WTC11 (cell line): Measurements from ENCODE around the gene ULK4. TPM values are rescaled to one million over a fixed set of nuclear protein-coding genes. Genes with fewer than 3 reads are reported as not detected.

Experiments
- ATAC-seq: fragments of 200-7000 bp; cut with Tn5 transposase; 2 replicates; pipeline ENCODE4 v1.10.0; 2021; ENCODE audit warnings: mild to moderate bottlenecking, moderate library complexity
- CTCF ChIA-PET: fragments of 300-600 bp; sonication (Branson Sonifier 250); formaldehyde crosslinking; loops from one replicate; lab custom pipeline; 2021; ENCODE audit warnings: antibody characterized with exemption; lab: Charles Lee
- POLR2A ChIA-PET: fragments of 350-600 bp; sonication (Branson Sonifier 250); formaldehyde crosslinking; loops from one replicate; lab custom pipeline; 2021; ENCODE audit warnings: antibody characterized with exemption; lab: Charles Lee
- DNase-seq: peaks from one replicate; pipeline ENCODE4 v3.0.0; 2021; ENCODE audit warnings: low spot score
- H3K27ac Mint-ChIP-seq: 2 replicates; pipeline ENCODE4 v1.8.0; 2021; ENCODE audit warnings: mixed read lengths
- H3K27me3 Mint-ChIP-seq: 2 replicates; pipeline ENCODE4 v1.8.0; 2021; ENCODE audit warnings: low read depth, mild to moderate bottlenecking, moderate library complexity, mixed read lengths
- H3K36me3 Mint-ChIP-seq: 2 replicates; pipeline ENCODE4 v1.8.0; 2021; ENCODE audit warnings: mixed read lengths
- H3K4me1 Mint-ChIP-seq: 2 replicates; pipeline ENCODE4 v1.8.0; 2022; ENCODE audit warnings: mixed read lengths
- H3K4me3 Mint-ChIP-seq: 2 replicates; pipeline ENCODE4 v1.8.0; 2021; ENCODE audit warnings: mild to moderate bottlenecking, moderate library complexity, mixed read lengths
- H3K9me3 Mint-ChIP-seq: 2 replicates; pipeline ENCODE4 v1.8.0; 2021; ENCODE audit warnings: mixed read lengths
- CBFB ChIP-seq: sonication (generic); formaldehyde crosslinking; IDR thresholded peaks from 2 replicates; pipeline ENCODE4 v1.8.1; 2022; ENCODE audit warnings: mild to moderate bottlenecking, low read depth, missing genetic modification reagents
- CREB1 ChIP-seq: sonication (generic); formaldehyde crosslinking; IDR thresholded peaks from 2 replicates; pipeline ENCODE4 v1.8.0; 2023; ENCODE audit warnings: mild to moderate bottlenecking, missing genetic modification reagents
- ETV6 ChIP-seq: sonication (generic); formaldehyde crosslinking; IDR thresholded peaks from 2 replicates; pipeline ENCODE4 v1.8.1; 2022; ENCODE audit warnings: mild to moderate bottlenecking, missing genetic modification reagents
- FOXP4 ChIP-seq: sonication (generic); formaldehyde crosslinking; IDR thresholded peaks from 2 replicates; pipeline ENCODE4 v1.8.0; 2022; ENCODE audit warnings: mild to moderate bottlenecking, missing genetic modification reagents
- IRF2 ChIP-seq: sonication (generic); formaldehyde crosslinking; IDR thresholded peaks from 2 replicates; pipeline ENCODE4 v1.8.0; 2022; ENCODE audit warnings: low read depth, missing genetic modification reagents, borderline replicate concordance
- NR3C1 ChIP-seq: sonication (generic); formaldehyde crosslinking; conservative IDR thresholded peaks from 2 replicates; pipeline ENCODE4 v1.8.1; 2023; ENCODE audit warnings: low read depth, mild to moderate bottlenecking, missing genetic modification reagents
- SMAD3 ChIP-seq: sonication (generic); formaldehyde crosslinking; IDR thresholded peaks from 2 replicates; pipeline ENCODE4 v1.8.0; 2022; ENCODE audit warnings: missing genetic modification reagents, mild to moderate bottlenecking, borderline replicate concordance
- STAT6 ChIP-seq: sonication (generic); formaldehyde crosslinking; conservative IDR thresholded peaks from 2 replicates; pipeline ENCODE4 v1.8.1; 2023; ENCODE audit warnings: mild to moderate bottlenecking, low read depth, missing genetic modification reagents, moderate library complexity
- total RNA-seq: library from RNA; stranded (reverse); gene quantifications from 3 replicates; pipeline ENCODE4 v1.2.3, GENCODE V29; 2021
- TF ChIP-seq, protein P1 (sequence below): sonication (generic); formaldehyde crosslinking; IDR thresholded peaks from 2 replicates; pipeline ENCODE4 v1.8.0; 2023; ENCODE audit warnings: mild to moderate bottlenecking, missing genetic modification reagents
- TF ChIP-seq, protein P2 (sequence below): sonication (generic); formaldehyde crosslinking; IDR thresholded peaks from 2 replicates; pipeline ENCODE4 v1.8.0; 2022; ENCODE audit warnings: mild to moderate bottlenecking, missing genetic modification reagents
- TF ChIP-seq, protein P3 (sequence below): fragments of 250-450 bp; sonication (Bioruptor Pico); IDR thresholded peaks from 2 replicates; pipeline ENCODE4 v1.9.0; 2021; ENCODE audit warnings: mild to moderate bottlenecking, borderline replicate concordance
- TF ChIP-seq, protein P4 (sequence below): sonication (generic); formaldehyde crosslinking; IDR thresholded peaks from 2 replicates; pipeline ENCODE4 v1.8.0; 2023; ENCODE audit warnings: missing genetic modification reagents
- TF ChIP-seq, protein P5 (sequence below): fragments of 250-450 bp; sonication (Bioruptor Pico); IDR thresholded peaks from 2 replicates; pipeline ENCODE4 v1.9.0; 2021; ENCODE audit warnings: moderate library complexity, mild to moderate bottlenecking, inconsistent platforms, borderline replicate concordance

The ULK4 gene
- total RNA-seq, 1 experiment from 2014 or later: 9.2 TPM

GRCh38 chr3:41339758-41340157 lies 622.1 kb downstream of the ULK4 start (continued):
- TF ChIP-seq FOXP4: no peak

DNA sequence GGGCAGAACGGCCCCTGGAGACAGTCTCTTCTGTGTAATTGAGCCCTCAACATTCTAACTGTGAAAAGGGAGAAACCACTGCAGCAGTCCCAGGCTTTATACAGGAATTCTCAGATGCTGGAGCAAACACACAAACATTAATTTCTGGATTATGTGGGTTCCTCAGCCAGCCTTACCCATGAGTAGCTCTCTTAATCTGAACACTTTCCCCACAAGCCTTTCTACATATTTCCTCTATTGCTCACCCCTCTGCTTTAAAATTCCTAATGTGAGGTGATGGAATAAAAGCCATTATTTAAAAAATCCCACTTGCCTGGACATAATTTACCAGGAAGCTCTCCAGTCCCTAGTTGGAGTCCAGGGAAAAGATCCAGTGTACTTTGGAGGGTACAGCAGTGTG lies 623.6 kb downstream of the ULK4 start:
- no peaks in the 10 kb centered on the region for H3K27me3 Mint-ChIP-seq
- no peak overlapping the region for H3K27ac Mint-ChIP-seq
- TF ChIP-seq SMAD3 (CRISPR knock-in tag) (no peak), ETV6 (no peak), CREB1 (CRISPR knock-in tag) (no peak), CBFB (CRISPR knock-in tag) (no peak), STAT6 (CRISPR knock-in tag) (no peak), NR3C1 (no peak)
- TF ChIP-seq, protein P1, sequence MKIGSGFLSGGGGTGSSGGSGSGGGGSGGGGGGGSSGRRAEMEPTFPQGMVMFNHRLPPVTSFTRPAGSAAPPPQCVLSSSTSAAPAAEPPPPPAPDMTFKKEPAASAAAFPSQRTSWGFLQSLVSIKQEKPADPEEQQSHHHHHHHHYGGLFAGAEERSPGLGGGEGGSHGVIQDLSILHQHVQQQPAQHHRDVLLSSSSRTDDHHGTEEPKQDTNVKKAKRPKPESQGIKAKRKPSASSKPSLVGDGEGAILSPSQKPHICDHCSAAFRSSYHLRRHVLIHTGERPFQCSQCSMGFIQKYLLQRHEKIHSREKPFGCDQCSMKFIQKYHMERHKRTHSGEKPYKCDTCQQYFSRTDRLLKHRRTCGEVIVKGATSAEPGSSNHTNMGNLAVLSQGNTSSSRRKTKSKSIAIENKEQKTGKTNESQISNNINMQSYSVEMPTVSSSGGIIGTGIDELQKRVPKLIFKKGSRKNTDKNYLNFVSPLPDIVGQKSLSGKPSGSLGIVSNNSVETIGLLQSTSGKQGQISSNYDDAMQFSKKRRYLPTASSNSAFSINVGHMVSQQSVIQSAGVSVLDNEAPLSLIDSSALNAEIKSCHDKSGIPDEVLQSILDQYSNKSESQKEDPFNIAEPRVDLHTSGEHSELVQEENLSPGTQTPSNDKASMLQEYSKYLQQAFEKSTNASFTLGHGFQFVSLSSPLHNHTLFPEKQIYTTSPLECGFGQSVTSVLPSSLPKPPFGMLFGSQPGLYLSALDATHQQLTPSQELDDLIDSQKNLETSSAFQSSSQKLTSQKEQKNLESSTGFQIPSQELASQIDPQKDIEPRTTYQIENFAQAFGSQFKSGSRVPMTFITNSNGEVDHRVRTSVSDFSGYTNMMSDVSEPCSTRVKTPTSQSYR (CRISPR knock-in tag): no peak
- TF ChIP-seq, protein P2, sequence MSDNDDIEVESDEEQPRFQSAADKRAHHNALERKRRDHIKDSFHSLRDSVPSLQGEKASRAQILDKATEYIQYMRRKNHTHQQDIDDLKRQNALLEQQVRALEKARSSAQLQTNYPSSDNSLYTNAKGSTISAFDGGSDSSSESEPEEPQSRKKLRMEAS (CRISPR knock-in tag): no peak
- ChIA-PET CTCF (interaction anchor here (0.7 to 1.4 kb wide), 2 partner anchors 15 to 81 kb away, joined by 3 read pairs; no protein-coding TSS in a partner anchor), POLR2A (no interaction called here)
- 0 out of 2 replicates have a peak, but pooled peaks cover 4% of the 10 kb centered on the region for H3K9me3 Mint-ChIP-seq
- H3K36me3 Mint-ChIP-seq: no peaks in the 10 kb centered on the region
- DNase-seq (no peak), ATAC-seq (no peak)
- H3K4me3 Mint-ChIP-seq: no peak overlapping the region
- H3K4me1 Mint-ChIP-seq: peaks cover 18% of the 10 kb centered on the region

GRCh38 chr3:41334426-41334825 lies 627.5 kb downstream of the ULK4 start:
- DNase-seq (peak; percentile 15), ATAC-seq (peak; percentile 77)
- Mint-ChIP-seq H3K27ac (no peak overlapping the region), H3K4me3 (no peak overlapping the region), H3K4me1 (peaks cover 30% of the 10 kb centered on the region), H3K27me3 (no peaks in the 10 kb centered on the region), H3K36me3 (no peaks in the 10 kb centered on the region), H3K9me3 (no peaks in the 10 kb centered on the region)
- CTCF ChIA-PET: no interaction called here
- POLR2A ChIA-PET: no interaction called here
- TF ChIP-seq IRF2 (CRISPR knock-in tag) (no peak), FOXP4 (no peak)
- TF ChIP-seq, protein P3, sequence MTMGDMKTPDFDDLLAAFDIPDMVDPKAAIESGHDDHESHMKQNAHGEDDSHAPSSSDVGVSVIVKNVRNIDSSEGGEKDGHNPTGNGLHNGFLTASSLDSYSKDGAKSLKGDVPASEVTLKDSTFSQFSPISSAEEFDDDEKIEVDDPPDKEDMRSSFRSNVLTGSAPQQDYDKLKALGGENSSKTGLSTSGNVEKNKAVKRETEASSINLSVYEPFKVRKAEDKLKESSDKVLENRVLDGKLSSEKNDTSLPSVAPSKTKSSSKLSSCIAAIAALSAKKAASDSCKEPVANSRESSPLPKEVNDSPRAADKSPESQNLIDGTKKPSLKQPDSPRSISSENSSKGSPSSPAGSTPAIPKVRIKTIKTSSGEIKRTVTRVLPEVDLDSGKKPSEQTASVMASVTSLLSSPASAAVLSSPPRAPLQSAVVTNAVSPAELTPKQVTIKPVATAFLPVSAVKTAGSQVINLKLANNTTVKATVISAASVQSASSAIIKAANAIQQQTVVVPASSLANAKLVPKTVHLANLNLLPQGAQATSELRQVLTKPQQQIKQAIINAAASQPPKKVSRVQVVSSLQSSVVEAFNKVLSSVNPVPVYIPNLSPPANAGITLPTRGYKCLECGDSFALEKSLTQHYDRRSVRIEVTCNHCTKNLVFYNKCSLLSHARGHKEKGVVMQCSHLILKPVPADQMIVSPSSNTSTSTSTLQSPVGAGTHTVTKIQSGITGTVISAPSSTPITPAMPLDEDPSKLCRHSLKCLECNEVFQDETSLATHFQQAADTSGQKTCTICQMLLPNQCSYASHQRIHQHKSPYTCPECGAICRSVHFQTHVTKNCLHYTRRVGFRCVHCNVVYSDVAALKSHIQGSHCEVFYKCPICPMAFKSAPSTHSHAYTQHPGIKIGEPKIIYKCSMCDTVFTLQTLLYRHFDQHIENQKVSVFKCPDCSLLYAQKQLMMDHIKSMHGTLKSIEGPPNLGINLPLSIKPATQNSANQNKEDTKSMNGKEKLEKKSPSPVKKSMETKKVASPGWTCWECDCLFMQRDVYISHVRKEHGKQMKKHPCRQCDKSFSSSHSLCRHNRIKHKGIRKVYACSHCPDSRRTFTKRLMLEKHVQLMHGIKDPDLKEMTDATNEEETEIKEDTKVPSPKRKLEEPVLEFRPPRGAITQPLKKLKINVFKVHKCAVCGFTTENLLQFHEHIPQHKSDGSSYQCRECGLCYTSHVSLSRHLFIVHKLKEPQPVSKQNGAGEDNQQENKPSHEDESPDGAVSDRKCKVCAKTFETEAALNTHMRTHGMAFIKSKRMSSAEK (CRISPR knock-in tag): no peak
- TF ChIP-seq, protein P4, sequence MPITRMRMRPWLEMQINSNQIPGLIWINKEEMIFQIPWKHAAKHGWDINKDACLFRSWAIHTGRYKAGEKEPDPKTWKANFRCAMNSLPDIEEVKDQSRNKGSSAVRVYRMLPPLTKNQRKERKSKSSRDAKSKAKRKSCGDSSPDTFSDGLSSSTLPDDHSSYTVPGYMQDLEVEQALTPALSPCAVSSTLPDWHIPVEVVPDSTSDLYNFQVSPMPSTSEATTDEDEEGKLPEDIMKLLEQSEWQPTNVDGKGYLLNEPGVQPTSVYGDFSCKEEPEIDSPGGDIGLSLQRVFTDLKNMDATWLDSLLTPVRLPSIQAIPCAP (CRISPR knock-in tag): no peak
- TF ChIP-seq, protein P5, sequence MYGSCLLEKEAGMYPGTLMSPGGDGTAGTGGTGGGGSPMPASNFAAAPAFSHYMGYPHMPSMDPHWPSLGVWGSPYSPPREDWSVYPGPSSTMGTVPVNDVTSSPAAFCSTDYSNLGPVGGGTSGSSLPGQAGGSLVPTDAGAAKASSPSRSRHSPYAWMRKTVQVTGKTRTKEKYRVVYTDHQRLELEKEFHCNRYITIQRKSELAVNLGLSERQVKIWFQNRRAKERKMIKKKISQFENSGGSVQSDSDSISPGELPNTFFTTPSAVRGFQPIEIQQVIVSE (CRISPR knock-in tag): no peak
